Bronchial epithelial cell (primary cell): Measurements from ENCODE around the gene CABLES1. TPM values are rescaled to one million over a fixed set of nuclear protein-coding genes. Genes with fewer than 3 reads are reported as not detected.

Experiments used
- DNase-seq: peaks from one replicate; pipeline ENCODE4 v3.0.0-alpha.2; 2010; ENCODE audit warnings: low read depth
- FAIRE-seq: peaks from 2 replicates; lab custom pipeline; 2011; peaks lifted over from hg19 to GRCh38; lab: Jason Lieb, UNC
- H3K27me3 ChIP-seq: 2 replicates; pipeline ENCODE4 v1.5.1; 2011; ENCODE audit warnings: low read length; ENCODE audit not compliant: control insufficient read depth, insufficient read depth
- H3K36me3 ChIP-seq: 2 replicates; pipeline ENCODE4 v1.5.1; 2011; ENCODE audit warnings: low read length; ENCODE audit not compliant: control insufficient read depth, insufficient read depth
- H3K4me3 ChIP-seq: 2 replicates; pipeline ENCODE4 v1.5.1; 2011; ENCODE audit warnings: mild to moderate bottlenecking, low read depth, low read length, control low read depth
- total RNA-seq: library from RNA; depleted of rRNA; stranded (reverse); fragments of >200 nt; gene quantifications from 2 replicates; pipeline ENCODE4 v1.2.1, GENCODE V29; 2014
- TF ChIP-seq, protein P1 (sequence below): IDR thresholded peaks from 2 replicates; pipeline ENCODE4 v1.5.1; 2011; ENCODE audit warnings: mild to moderate bottlenecking, moderate library complexity, low read length, control low read depth, inconsistent platforms; ENCODE audit not compliant: insufficient read depth, severe bottlenecking

CABLES1 gene
- total RNA-seq, 1 donor from 2014 or later: 0.26 TPM

DNA sequence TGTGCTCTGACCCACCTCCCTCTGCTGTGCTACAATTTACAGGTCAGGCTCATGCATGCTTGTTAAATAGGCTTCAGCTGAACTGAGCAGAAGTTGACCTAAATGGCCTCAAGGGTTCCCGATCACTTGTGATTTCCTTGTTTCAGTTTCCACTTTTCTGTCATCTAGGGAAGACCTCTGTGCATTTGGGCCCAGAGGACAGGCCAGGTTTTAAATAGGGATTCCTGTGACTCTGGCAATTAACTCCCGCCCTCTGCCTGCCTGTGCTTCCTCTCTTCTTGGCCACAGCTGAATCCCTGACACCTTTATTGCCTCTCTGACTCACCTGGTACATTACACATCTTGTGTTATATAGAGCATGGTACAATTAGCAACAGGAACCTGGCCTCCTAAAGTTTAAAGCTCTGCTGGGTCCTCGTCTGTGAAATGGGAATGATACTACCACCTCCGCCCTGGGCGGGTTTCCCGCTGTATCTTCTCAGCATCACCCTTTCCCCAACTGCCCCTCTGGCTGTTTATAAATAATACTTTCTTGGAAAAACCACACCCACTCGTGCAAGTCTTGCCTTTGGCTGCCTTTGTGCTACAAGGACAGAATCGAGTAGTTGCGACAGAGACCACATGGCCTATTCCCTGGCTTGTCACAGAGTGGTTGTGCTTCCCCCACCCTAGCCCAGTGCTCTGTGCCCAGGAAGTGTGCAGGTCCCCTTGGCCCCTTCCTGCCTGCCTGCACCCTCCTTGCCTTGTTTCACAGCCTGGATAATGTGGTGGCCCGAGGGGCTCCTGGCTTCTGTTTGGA is 7.9 kb downstream of the CABLES1 start:
- Histone ChIP-seq H3K4me3 (no peak overlapping the region), H3K36me3 (no peaks in the 10 kb centered on the region), H3K27me3 (no peaks in the 10 kb centered on the region)
- no peak for FAIRE-seq
- TF ChIP-seq, protein P1, sequence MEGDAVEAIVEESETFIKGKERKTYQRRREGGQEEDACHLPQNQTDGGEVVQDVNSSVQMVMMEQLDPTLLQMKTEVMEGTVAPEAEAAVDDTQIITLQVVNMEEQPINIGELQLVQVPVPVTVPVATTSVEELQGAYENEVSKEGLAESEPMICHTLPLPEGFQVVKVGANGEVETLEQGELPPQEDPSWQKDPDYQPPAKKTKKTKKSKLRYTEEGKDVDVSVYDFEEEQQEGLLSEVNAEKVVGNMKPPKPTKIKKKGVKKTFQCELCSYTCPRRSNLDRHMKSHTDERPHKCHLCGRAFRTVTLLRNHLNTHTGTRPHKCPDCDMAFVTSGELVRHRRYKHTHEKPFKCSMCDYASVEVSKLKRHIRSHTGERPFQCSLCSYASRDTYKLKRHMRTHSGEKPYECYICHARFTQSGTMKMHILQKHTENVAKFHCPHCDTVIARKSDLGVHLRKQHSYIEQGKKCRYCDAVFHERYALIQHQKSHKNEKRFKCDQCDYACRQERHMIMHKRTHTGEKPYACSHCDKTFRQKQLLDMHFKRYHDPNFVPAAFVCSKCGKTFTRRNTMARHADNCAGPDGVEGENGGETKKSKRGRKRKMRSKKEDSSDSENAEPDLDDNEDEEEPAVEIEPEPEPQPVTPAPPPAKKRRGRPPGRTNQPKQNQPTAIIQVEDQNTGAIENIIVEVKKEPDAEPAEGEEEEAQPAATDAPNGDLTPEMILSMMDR: no peak
- DNase-seq: peak; percentile 82

DNA sequence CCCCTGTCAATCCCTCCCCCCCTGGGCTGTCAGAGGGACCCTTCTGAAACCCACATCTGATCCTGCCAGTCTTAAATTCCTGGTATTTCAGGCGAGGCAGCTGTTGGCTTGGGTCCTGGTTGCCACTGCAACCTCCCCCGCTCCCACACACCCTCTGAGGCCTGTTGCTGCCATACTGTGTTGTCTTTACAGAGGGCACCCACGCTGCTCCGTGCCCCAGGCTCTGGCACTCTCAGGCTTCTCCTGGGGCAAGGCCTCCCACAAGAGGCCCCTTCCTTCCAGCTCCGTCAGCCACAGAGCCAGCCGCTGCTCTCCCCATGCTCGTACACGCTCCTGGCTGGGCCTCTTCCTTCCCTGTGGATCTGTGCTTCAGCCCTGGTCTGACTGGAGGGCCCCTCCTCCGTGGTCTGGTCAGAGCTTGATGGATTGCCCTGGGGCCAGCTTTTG is 8.6 kb downstream of the CABLES1 start:
- H3K4me3 ChIP-seq: no peak overlapping the region
- FAIRE-seq (no peak), DNase-seq (no peak)
- TF ChIP-seq, protein P1: no peak
- H3K36me3 ChIP-seq: no peaks in the 10 kb centered on the region
- no peaks in the 10 kb centered on the region for H3K27me3 ChIP-seq

DNA sequence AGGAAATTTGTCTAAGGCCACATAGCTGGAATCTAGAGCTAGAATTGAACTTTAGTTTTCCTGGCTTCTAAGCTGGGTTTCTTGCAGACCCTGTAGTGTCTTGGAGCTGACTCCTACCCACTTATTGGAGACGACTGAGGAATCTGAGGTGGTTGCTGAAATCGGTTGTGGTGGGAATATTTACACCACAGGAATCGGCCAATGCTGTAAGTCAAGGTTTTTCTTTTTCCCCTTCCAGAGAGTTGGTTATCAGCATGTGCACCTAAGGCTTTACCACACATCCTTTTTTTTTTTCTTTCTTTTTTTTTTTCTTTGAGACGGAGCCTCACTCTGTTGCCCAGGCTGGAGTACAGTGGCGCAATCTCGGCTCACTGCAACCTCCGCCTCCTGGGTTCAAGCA is 9.4 kb downstream of the CABLES1 start:
- Histone ChIP-seq H3K36me3 (no peaks in the 10 kb centered on the region), H3K27me3 (no peaks in the 10 kb centered on the region), H3K4me3 (no peak overlapping the region)
- FAIRE-seq: no peak
- DNase-seq: no peak
- TF ChIP-seq, protein P1: no peak

DNA sequence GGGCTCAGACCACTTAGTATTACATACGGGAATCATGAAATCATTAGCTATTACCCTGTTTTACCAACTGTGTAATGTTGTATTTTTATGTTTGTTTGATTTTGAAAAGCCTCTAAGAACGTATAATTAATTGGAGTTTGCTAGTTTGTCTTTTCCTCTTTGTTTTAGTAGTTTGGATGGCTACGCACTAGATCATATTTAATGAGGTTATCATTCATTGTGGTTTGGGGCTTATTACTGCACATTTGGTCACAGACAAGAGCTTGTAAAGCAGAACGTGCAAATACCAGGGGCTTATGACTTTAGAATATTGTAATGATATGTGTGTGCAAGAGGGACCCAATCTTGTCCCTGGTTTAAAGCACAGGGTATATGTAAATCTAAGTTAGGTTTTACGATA is 10.3 kb downstream of the CABLES1 start:
- DNase-seq (no peak), FAIRE-seq (no peak)
- TF ChIP-seq, protein P1: no peak
- no peaks in the 10 kb centered on the region for H3K27me3 ChIP-seq
- no peak overlapping the region for H3K4me3 ChIP-seq
- no peaks in the 10 kb centered on the region for H3K36me3 ChIP-seq

DNA sequence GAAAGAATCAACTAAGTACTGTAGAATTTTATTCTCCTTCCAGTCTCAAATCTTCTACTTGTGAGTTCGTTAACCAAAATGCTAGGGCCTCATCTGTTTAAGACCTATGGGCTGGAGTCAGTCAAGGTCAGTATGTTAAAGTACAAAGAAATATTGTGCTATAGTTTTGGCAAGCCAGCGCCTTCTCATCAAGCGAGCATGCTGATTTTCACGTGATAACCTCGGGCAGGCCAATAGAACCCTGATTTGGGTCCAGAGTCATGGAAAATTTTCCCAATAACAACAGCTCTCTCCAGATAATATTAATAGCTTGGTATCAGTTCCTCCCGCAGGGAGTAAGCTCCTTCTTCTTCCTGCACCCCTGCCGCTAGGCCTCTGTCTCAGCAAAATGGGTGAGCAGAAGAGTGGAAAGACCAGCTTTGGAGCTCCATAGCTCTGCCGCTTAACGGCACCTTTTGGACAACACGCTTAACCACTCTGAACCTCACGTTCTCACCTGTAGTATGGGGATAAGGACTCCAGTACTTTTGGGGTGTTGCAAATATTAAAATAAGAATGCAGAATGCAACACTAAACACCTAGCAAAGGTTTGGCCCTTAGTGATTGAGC is 11.7 kb downstream of the CABLES1 start:
- Histone ChIP-seq H3K27me3 (no peaks in the 10 kb centered on the region), H3K36me3 (no peaks in the 10 kb centered on the region), H3K4me3 (no peak overlapping the region)
- TF ChIP-seq, protein P1: no peak
- FAIRE-seq (no peak), DNase-seq (no peak)

DNA sequence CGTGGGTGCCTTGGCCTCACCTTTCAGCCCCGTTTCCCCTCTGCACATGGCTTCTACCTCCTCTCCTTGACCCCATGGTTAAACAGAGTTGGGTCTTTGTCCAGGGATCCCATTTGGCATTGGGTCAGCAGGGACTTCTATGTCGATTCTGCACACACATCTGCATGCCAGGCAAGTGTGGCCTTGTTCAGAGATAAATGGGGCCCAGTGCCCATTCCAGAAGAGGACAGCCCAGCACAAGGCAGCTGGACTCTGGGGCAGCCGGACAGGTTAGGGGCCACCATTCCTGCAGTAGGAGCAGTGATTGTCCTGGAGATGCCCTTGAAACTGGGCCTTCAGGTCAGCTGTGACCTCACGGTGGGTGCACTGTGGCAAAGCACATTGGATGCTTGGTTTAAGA is 13.1 kb downstream of the CABLES1 start:
- TF ChIP-seq, protein P1: no peak
- no peaks in the 10 kb centered on the region for H3K27me3 ChIP-seq
- H3K36me3 ChIP-seq: no peaks in the 10 kb centered on the region
- DNase-seq: no peak
- no peak for FAIRE-seq
- no peak overlapping the region for H3K4me3 ChIP-seq
